Measurements from ENCODE around the gene TRAPPC10. TPM values are rescaled to one million over a fixed set of nuclear protein-coding genes. Genes with fewer than 3 reads are reported as not detected.
A peak's percentile ranks its signal among the peaks of the same experiment; 100 is the strongest.
"Not testable (repeated sequence)": the region's sequence is repeated elsewhere in the genome, so short reads cannot be mapped to it uniquely, and the experiment has no call there.

The TRAPPC10 gene
- total RNA-seq, 4 donors from 2014 or later, result 17.8 to 58.1 (median 32.4) TPM

- not testable (repeated sequence) for H3K27me3 ChIP-seq, H3K27ac ChIP-seq, H3K36me3 ChIP-seq, H3K4me1 ChIP-seq, ATAC-seq, H3K4me3 ChIP-seq, H3K9me3 ChIP-seq
- WGBS, 2 donors (ENCODE audit: low coverage in 1 of 2), result no CpG with 5 or more reads among the region's 10 CpGs
Observed at GRCh38 chr21:44122131-44122530, 110.0 kb downstream of the TRAPPC10 start.

DNA sequence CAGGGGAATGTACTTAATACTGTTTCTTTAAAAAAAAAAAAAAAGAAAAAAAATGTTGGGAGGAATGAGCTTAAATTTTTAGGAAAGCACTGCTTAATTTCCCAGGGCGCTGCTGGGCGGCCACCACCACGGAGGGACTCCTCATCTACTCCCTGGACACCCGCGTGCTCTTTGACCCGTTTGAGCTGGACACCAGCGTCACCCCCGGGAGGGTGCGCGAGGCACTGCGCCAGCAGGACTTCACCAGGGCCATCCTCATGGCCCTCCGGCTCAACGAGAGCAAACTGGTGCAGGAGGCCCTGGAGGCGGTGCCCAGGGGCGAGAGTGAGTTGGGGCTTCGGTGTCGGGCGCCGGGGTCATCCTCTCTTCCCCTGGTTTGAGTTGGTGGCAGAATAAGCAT is 115.7 kb downstream of the TRAPPC10 start:
- not testable (repeated sequence) for H3K4me1 ChIP-seq, ATAC-seq, H3K9me3 ChIP-seq, H3K4me3 ChIP-seq, H3K36me3 ChIP-seq, H3K27ac ChIP-seq, H3K27me3 ChIP-seq
- no CpG with 5 or more reads among the region's 19 CpGs for WGBS, 2 donors (ENCODE audit: low coverage in 1 of 2)

- not testable (repeated sequence) for H3K27ac ChIP-seq
Observed at GRCh38 chr21:44133715-44134057, 121.6 kb downstream of the TRAPPC10 start.

GRCh38 chr21:44134732-44135131 is 122.6 kb downstream of the TRAPPC10 start:
- not testable (repeated sequence) for H3K4me1 ChIP-seq, H3K36me3 ChIP-seq, ATAC-seq, H3K27me3 ChIP-seq, H3K27ac ChIP-seq, H3K9me3 ChIP-seq, H3K4me3 ChIP-seq
- WGBS, 2 donors (ENCODE audit: low coverage in 1 of 2), result no CpG with 5 or more reads among the region's 8 CpGs

More at GRCh38 chr21:44133715-44134057, 121.6 kb downstream of the TRAPPC10 start:
- not testable (repeated sequence) for H3K27me3 ChIP-seq, ATAC-seq, H3K4me1 ChIP-seq, H3K36me3 ChIP-seq, H3K9me3 ChIP-seq
- no CpG with 5 or more reads among the region's 35 CpGs for WGBS, 2 donors (ENCODE audit: low coverage in 1 of 2)
- H3K4me3 ChIP-seq, result peak overlapping the region in 1 of 2 donors; percentile 70

- H3K4me1 ChIP-seq, H3K27ac ChIP-seq, H3K27me3 ChIP-seq, H3K36me3 ChIP-seq, ATAC-seq, H3K9me3 ChIP-seq, H3K4me3 ChIP-seq: not testable (repeated sequence)
- WGBS, 2 donors (ENCODE audit: low coverage in 1 of 2), result no CpG with 5 or more reads among the region's 15 CpGs
Observed at GRCh38 chr21:44138039-44138438, 125.9 kb downstream of the TRAPPC10 start.

DNA sequence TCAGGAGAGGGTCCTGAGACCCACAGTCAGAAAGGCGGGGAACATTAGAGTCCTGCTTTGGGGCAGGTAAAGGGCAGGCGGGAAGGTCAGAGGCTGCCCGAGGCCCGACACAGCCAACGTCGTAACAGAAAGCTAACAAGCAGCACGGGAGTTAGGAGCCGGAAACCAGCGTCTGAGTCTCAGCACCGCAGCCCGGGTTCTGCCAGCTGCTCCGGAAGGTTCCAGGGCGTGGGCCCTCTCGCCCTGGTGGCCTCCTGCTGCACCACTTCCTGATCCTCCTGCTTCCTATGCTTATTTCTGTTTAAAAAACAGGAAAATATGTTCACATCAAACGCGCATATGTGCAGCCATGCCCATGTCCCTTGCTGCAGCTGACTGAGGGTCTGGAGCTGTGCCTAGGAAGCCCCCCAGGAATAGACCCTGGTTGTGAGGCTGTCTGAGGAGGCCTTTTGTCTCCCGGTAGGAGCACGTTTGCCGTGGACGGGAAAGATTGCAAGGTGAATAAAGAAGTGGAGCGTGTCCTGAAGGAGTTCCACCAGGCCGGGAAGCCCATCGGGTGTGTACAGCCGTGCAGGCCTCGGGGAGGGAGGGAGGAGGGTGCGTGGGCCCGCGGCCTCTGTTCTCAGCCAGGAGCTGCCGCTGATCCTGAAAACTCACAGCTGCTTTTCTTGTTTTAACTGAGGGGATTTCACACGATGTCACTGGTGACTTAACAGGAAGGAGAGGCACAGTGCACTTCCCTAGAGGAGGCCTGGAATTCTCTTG is 127.9 kb downstream of the TRAPPC10 start:
- not testable (repeated sequence) for H3K27ac ChIP-seq, H3K9me3 ChIP-seq, H3K27me3 ChIP-seq, H3K4me1 ChIP-seq, H3K36me3 ChIP-seq, H3K4me3 ChIP-seq
- WGBS, 2 donors (ENCODE audit: low coverage in 1 of 2), result no CpG with 5 or more reads among the region's 30 CpGs
- ATAC-seq, result peak; percentile 48

- not testable (repeated sequence) for H3K36me3 ChIP-seq, H3K9me3 ChIP-seq, H3K4me1 ChIP-seq, H3K27ac ChIP-seq, H3K27me3 ChIP-seq, H3K4me3 ChIP-seq
- WGBS, 2 donors (ENCODE audit: low coverage in 1 of 2), result no CpG with 5 or more reads among the region's 18 CpGs
- ATAC-seq, result peak; percentile 41
Observed at GRCh38 chr21:44140552-44140932, 128.4 kb downstream of the TRAPPC10 start.

- not testable (repeated sequence) for H3K4me1 ChIP-seq, H3K27ac ChIP-seq, ATAC-seq, H3K36me3 ChIP-seq, H3K27me3 ChIP-seq, H3K9me3 ChIP-seq, H3K4me3 ChIP-seq
- no CpG with 5 or more reads among the region's 10 CpGs for whole genome bisulfite sequencing, 2 donors (ENCODE audit: low coverage in 1 of 2)
Observed at GRCh38 chr21:44142470-44142869, 130.4 kb downstream of the TRAPPC10 start.

GRCh38 chr21:44143380-44143779 is 131.3 kb downstream of the TRAPPC10 start:
- H3K36me3 ChIP-seq, ATAC-seq, H3K27me3 ChIP-seq, H3K4me3 ChIP-seq, H3K4me1 ChIP-seq, H3K27ac ChIP-seq, H3K9me3 ChIP-seq: not testable (repeated sequence)
- no CpG with 5 or more reads among the region's 17 CpGs for WGBS, 2 donors (ENCODE audit: low coverage in 1 of 2)

- H3K36me3 ChIP-seq, H3K4me1 ChIP-seq, H3K27ac ChIP-seq, ATAC-seq, H3K27me3 ChIP-seq, H3K4me3 ChIP-seq, H3K9me3 ChIP-seq: not testable (repeated sequence)
- WGBS, 2 donors (ENCODE audit: low coverage in 1 of 2), result no CpG with 5 or more reads among the region's 8 CpGs
Observed at GRCh38 chr21:44143996-44144395, 131.9 kb downstream of the TRAPPC10 start.

DNA sequence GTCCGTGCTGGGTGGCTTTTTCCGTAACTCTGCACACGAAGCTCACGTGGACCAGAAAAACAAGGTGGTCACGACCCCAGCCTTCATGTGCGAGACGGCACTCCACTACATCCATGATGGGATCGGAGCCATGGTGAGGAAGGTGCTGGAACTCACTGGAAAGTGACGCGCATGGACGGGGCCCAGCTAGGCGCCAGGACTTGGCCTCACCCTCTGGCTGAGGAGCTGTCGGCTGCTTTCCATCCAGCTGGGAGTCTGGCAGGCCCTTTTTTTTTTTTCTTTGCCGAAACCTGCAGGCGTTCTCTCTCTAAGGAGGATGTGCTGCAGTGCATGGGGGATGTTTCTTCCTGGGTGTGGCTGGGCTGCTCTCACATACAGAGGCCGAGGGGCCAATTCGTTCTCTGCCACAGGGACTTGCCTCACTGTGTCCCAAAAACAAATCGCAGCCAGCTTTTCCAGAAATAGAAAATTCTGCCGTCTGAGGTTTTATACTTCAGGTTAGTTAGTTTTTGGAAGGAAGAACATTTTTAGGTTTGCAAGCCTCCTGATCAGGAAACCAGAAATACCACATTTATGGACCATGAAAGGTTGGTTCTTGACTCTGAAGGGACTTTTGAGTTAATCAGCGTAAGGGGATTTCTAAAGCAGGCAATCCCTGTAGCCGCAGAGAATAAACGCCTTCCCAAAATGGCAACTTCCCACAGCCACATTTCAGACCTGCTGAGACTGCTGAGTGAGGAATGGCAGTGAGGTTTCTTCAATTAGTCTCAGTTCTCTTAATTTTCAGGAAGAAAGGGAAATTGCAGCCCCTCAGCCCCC is 132.9 kb downstream of the TRAPPC10 start:
- not testable (repeated sequence) for H3K4me3 ChIP-seq, H3K27ac ChIP-seq, H3K9me3 ChIP-seq, H3K36me3 ChIP-seq, H3K27me3 ChIP-seq, H3K4me1 ChIP-seq
- no CpG with 5 or more reads among the region's 22 CpGs for WGBS, 2 donors (ENCODE audit: low coverage in 1 of 2)
- peak; percentile 60 for ATAC-seq

GRCh38 chr21:44145616-44146015 is 133.5 kb downstream of the TRAPPC10 start:
- H3K27ac ChIP-seq, H3K4me1 ChIP-seq, H3K36me3 ChIP-seq, H3K9me3 ChIP-seq, H3K4me3 ChIP-seq, H3K27me3 ChIP-seq, ATAC-seq: not testable (repeated sequence)
- no CpG with 5 or more reads among the region's 12 CpGs for WGBS, 2 donors (ENCODE audit: low coverage in 1 of 2)

- not testable (repeated sequence) for H3K4me3 ChIP-seq, H3K4me1 ChIP-seq, H3K27ac ChIP-seq, H3K36me3 ChIP-seq, H3K27me3 ChIP-seq, H3K9me3 ChIP-seq
- no CpG with 5 or more reads among the region's 8 CpGs for WGBS, 2 donors (ENCODE audit: low coverage in 1 of 2)
- ATAC-seq, result peak; percentile 51
Observed at GRCh38 chr21:44147108-44147507, 135.0 kb downstream of the TRAPPC10 start.

DNA sequence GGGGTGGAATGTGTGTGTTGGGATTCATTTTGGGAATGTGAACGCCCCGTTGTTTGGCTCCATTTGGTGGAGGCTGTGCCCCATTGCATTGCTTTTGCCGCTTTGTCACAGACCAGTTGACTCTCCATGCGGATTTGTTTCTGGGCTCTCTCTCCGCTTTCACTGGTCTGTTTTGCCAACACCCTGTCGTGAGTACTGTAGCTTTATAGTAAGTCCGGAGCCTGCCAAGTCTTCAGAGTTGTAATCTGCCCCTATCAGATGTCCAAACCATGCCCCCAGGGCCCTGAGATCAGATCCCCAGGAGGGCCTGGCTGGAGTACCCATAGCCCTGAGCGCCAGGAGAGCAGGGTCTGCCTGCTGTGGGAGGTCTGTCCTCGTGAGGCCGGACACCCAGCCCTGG is 138.1 kb downstream of the TRAPPC10 start:
- not testable (repeated sequence) for H3K4me1 ChIP-seq, H3K27me3 ChIP-seq, H3K9me3 ChIP-seq, H3K27ac ChIP-seq, H3K4me3 ChIP-seq, ATAC-seq, H3K36me3 ChIP-seq
- WGBS, 2 donors (ENCODE audit: low coverage in 1 of 2), result no CpG with 5 or more reads among the region's 10 CpGs
